Kidney (tissue), 14 donors: Measurements from ENCODE around the gene C11orf98. TPM values are rescaled to one million over a fixed set of nuclear protein-coding genes. Genes with fewer than 3 reads are reported as not detected.

ENCODE experiments used
- DNase-seq, 5 donors: peaks; one replicate each; pipeline ENCODE4 v3.0.0-alpha.2; 2013 to 2020
- FAIRE-seq: peaks from 2 replicates; lab custom pipeline; 2012; peaks lifted over from hg19 to GRCh38; lab: Jason Lieb, UNC
- H3K27ac ChIP-seq, 2 donors: one replicate each; pipeline ENCODE4 v1.7.0; 2013; ENCODE audit warnings: low read depth in 2 of 2, low read length in 2 of 2, inconsistent platforms in 1 of 2
- H3K27me3 ChIP-seq: one replicate; pipeline ENCODE4 v1.7.1; 2013; ENCODE audit warnings: low read length, inconsistent platforms; ENCODE audit not compliant: control insufficient read depth, insufficient read depth
- H3K36me3 ChIP-seq, 3 donors: one replicate each; pipeline versions ENCODE4 v1.7.0 to v1.7.1; 2013; ENCODE audit warnings: low read length in 3 of 3, control low read depth in 1 of 3, inconsistent platforms in 1 of 3; ENCODE audit not compliant: insufficient read depth in 3 of 3, control insufficient read depth in 2 of 3
- H3K4me1 ChIP-seq, 3 donors: one replicate each; pipeline versions ENCODE4 v1.7.0 to v1.7.1; 2013; ENCODE audit warnings: low read length in 3 of 3, inconsistent platforms in 1 of 3, low read depth in 1 of 3; ENCODE audit not compliant: control insufficient read depth in 2 of 3, insufficient read depth in 2 of 3
- H3K4me3 ChIP-seq, 3 donors: one replicate each; pipeline versions ENCODE4 v1.7.0 to v1.8.1; 2013; ENCODE audit warnings: low read length in 3 of 3, control low read depth in 1 of 3, inconsistent platforms in 1 of 3
- H3K9ac ChIP-seq, 3 donors: one replicate each; pipeline versions ENCODE4 v1.7.0 to v1.7.1; 2013; ENCODE audit warnings: low read length in 3 of 3, control low read depth in 1 of 3, inconsistent platforms in 1 of 3
- H3K9me3 ChIP-seq, 3 donors: one replicate each; pipeline versions ENCODE4 v1.7.0 to v1.7.1; 2013; ENCODE audit warnings: low read length in 3 of 3, control low read depth in 1 of 3, inconsistent platforms in 1 of 3; ENCODE audit not compliant: control insufficient read depth in 2 of 3, insufficient read depth in 1 of 3
- intact Hi-C: fragments of 100-400 bp; cut with DNase I; formaldehyde crosslinking; loops from one replicate; pipeline ENCODE4 v1.11.1; 2022
- polyA plus RNA-seq: library from polyadenylated mRNA; stranded (reverse); fragments of 350-450 nt; fragmentation: Illumina TruSeq; extraction: RNeasy Lipid Tissue Mini Kit (QIAGEN cat#74804); gene quantifications from one replicate; pipeline ENCODE4 v1.2.3, GENCODE V29; 2014; ENCODE audit warnings: low read depth, low replicate concordance; ENCODE audit not compliant: insufficient read depth
- total RNA-seq: library from RNA; stranded (reverse); fragmentation: NEBNext Ultra II Directional; extraction: Animal tissue kit (Norgen Biotek cat#: 25700); gene quantifications from one replicate; pipeline ENCODE4 v1.2.1, GENCODE V29; 2021
- TF ChIP-seq, protein P1 (sequence below): IDR thresholded peaks from 3 replicates; pipeline ENCODE4 v1.5.1; 2012; ENCODE audit warnings: mild to moderate bottlenecking, moderate library complexity, borderline replicate concordance; ENCODE audit not compliant: insufficient read depth; ENCODE audit errors: extremely low read depth
- donor health status: control.
- donor health status: control.
- donor health status: control.
- donor health status: control.
- donor health status: control.
- donor health status: DM: yes; HTN: yes; CAD: no.
- donor health status: Normal renal cell carcinoma (clear cell type).

Gene C11orf98
- total and polyA plus RNA-seq, 2 donors from 2014 or later: 44.5 to 138 TPM

DNA sequence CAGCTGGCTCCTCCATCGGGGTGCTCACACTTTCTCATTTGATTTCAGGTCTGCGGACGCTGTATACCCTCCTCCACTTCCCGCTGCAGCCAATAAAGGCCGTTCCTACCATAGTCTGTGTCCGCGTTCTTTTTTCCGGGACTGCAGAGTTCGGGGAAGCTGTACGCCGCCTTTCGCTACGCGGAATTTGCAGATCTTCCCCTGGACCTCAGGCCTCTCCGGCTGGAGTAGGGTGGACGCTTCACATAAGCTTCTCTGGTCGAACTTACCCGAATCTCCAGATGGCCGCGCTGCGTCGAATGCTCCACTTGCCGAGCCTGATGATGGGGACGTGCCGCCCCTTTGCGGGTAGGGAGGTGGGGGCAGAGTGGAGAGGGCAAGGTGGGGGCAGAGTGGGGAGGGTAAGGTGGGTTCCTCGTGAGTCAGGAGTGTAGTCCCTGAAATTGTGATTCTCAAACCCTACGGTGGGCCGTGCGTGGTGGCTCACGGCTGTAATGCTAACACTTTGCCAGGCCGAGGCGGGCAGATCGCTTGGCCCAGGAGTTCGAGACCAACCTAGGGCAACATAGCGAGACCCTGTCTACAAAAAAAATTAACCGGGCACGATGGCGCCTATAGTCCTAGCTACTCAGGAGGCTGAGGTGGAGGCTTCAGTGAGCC lies 719 bp upstream of the C11orf98 start:
- H3K36me3 ChIP-seq: no peaks in the 10 kb centered on the region
- H3K9me3 ChIP-seq: no peaks in the 10 kb centered on the region
- DNase-seq: peak in 4 of 5 donors; percentile 83 to 87 (median 84)
- H3K9ac ChIP-seq: peak overlapping the region; percentile 73 to 93 (median 90)
- TF ChIP-seq, protein P1, sequence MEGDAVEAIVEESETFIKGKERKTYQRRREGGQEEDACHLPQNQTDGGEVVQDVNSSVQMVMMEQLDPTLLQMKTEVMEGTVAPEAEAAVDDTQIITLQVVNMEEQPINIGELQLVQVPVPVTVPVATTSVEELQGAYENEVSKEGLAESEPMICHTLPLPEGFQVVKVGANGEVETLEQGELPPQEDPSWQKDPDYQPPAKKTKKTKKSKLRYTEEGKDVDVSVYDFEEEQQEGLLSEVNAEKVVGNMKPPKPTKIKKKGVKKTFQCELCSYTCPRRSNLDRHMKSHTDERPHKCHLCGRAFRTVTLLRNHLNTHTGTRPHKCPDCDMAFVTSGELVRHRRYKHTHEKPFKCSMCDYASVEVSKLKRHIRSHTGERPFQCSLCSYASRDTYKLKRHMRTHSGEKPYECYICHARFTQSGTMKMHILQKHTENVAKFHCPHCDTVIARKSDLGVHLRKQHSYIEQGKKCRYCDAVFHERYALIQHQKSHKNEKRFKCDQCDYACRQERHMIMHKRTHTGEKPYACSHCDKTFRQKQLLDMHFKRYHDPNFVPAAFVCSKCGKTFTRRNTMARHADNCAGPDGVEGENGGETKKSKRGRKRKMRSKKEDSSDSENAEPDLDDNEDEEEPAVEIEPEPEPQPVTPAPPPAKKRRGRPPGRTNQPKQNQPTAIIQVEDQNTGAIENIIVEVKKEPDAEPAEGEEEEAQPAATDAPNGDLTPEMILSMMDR: no peak
- peak overlapping the region; percentile 87 to 94 (median 93) for H3K4me3 ChIP-seq
- FAIRE-seq: no peak
- H3K27me3 ChIP-seq: no peaks in the 10 kb centered on the region
- H3K4me1 ChIP-seq: peaks cover 2 to 16% (median 11%) of the 10 kb centered on the region in 3 donors
- H3K27ac ChIP-seq: peak overlapping the region; percentile 79 to 89
- intact Hi-C loops: no loop called here

DNA sequence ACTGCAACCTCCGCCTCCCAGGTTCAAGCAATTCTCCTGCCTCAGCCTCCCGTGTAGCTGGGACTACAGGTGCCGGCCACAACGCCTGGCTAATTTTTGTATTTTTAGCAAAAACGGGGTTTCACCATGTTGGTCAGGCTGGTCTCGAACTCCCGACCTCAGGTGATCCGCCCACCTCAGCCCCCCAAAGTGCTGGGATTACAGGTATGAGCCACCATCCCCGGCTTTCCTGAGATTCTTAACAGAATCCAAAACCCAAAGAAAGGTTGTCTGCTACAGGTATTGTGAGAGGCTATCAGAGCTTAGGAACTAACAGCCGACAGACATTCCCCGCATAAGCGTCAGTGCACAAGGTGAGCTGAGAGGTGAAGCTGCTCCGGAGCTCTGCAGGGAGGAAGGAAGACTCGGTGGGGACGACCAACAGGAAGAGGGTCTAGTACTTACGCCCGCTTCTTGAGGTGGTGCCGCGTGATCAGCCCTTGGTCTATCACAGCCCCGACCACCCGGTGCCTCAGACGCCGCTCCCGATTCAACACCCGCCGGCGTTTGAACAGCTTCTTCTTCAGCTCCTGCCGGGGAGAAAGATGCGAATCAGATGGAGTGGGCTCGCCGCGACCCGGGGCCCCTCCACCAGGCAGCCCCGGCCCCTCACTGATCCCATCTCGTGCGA lies 470 bp downstream of the C11orf98 start:
- Histone ChIP-seq H3K4me3 (peak overlapping the region; percentile 77 to 93 (median 87)), H3K27me3 (no peaks in the 10 kb centered on the region), H3K4me1 (peaks cover 2 to 16% (median 11%) of the 10 kb centered on the region in 3 donors), H3K27ac (peak overlapping the region; percentile 79 to 82), H3K9me3 (no peaks in the 10 kb centered on the region), H3K9ac (peak overlapping the region; percentile 14 to 93 (median 68)), H3K36me3 (no peaks in the 10 kb centered on the region)
- peak; percentile 80 to 87 (median 85) for DNase-seq
- TF ChIP-seq, protein P1: no peak
- intact Hi-C loops: no loop called here
- no peak for FAIRE-seq

DNA sequence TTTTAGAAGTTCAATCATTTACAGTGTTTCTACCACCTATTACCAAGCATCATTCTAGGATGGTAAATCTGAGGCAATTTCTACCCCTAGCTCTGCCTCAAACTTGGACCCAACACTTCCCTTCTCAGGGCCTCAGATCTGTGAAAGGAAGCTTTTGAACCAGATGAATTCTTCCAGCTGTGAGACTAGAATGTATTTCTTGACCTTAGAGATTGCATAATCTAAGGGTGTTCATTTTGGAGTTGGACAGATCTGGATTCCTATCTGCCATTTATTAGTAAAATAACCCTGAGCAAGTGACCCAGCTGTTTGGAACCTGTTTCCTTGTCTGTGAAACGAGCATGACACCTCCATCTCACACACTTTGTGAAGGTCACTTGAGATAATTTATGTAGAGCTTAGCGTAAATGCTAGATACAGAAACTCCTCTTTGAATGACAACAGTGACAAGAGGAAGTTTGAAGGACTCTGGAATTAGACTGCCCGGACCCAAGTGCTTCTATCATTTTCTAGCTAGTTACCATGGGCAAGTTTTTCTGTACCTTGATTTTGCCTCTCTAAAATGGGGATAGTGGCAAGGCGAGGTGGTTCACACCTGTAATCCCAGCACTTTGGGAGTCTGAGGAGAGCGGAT lies 8.1 kb downstream of the C11orf98 start:
- no peak overlapping the region for H3K27ac ChIP-seq
- H3K9me3 ChIP-seq: no peaks in the 10 kb centered on the region
- FAIRE-seq (no peak), DNase-seq (peak in 1 of 5 donors; percentile 15)
- H3K4me3 ChIP-seq: no peak overlapping the region
- TF ChIP-seq, protein P1: no peak
- no peaks in the 10 kb centered on the region for H3K36me3 ChIP-seq
- H3K4me1 ChIP-seq: peaks cover 0 to 4% (median 4%) of the 10 kb centered on the region in 3 donors
- no peak overlapping the region for H3K9ac ChIP-seq
- intact Hi-C loops: no loop called here
- H3K27me3 ChIP-seq: no peaks in the 10 kb centered on the region
